OCI-LY3 (cell line): ENCODE measurements around the gene PEX10.

Experiments used
- EZH2phosphoT487 ChIP-seq: fragments of 200-600 bp; shearing (Covaris generic); IDR thresholded peaks from 2 replicates; pipeline ENCODE4 v1.6.1; 2018; ENCODE audit warnings: antibody characterized with exemption, mixed run types, low read depth
- TF ChIP-seq, protein P1 (sequence below): fragments of 200-600, 300-600 bp; sonication (generic); IDR thresholded peaks from 2 replicates; pipeline ENCODE4 v1.5.1; 2014; ENCODE audit warnings: antibody characterized with exemption, low read length, low read depth

DNA sequence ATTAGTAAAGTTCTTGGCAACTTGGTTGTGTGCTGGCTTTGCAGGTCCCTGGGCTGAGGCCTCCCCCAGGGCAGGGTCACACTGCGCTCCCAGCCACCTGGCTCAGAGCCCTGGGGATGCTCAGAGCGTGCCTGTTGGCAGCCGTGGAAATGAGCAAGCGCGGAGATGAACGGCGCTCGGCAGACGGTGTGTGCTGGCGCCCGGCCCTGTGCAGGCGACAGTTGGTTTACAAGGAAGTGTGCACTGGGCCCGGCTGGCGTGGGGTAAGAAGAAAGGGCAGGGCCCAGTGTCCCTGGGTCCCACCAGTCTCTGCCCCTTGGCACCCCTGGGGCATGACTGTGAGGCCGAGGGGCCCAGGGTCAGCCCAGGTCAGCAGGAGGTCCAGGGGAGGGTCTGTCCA lies 25.7 kb upstream of the PEX10 start:
- no peak for TF ChIP-seq EZH2phosphoT487
- TF ChIP-seq, protein P1, sequence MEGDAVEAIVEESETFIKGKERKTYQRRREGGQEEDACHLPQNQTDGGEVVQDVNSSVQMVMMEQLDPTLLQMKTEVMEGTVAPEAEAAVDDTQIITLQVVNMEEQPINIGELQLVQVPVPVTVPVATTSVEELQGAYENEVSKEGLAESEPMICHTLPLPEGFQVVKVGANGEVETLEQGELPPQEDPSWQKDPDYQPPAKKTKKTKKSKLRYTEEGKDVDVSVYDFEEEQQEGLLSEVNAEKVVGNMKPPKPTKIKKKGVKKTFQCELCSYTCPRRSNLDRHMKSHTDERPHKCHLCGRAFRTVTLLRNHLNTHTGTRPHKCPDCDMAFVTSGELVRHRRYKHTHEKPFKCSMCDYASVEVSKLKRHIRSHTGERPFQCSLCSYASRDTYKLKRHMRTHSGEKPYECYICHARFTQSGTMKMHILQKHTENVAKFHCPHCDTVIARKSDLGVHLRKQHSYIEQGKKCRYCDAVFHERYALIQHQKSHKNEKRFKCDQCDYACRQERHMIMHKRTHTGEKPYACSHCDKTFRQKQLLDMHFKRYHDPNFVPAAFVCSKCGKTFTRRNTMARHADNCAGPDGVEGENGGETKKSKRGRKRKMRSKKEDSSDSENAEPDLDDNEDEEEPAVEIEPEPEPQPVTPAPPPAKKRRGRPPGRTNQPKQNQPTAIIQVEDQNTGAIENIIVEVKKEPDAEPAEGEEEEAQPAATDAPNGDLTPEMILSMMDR: no peak
